IMR-90 (cell line): Measurements from ENCODE around the gene MATN3. TPM values are rescaled to one million over a fixed set of nuclear protein-coding genes. Genes with fewer than 3 reads are reported as not detected.

Experiments
- ATAC-seq: fragments of 200-7000 bp; cut with Tn5 transposase; 2 replicates; pipeline ENCODE4 v1.9.1; 2020; ENCODE audit warnings: low read depth, mild to moderate bottlenecking, moderate library complexity
- BruUV-seq: library from RNA; stranded (reverse); fragments of 400-500 nt; replicated peaks from 2 replicates; lab custom pipeline; 2021; lab: Mats Ljungman, UMichigan
- CTCF ChIA-PET: fragments of 300-600 bp; formaldehyde crosslinking; extraction: SDS; loops from one replicate; lab custom pipeline; 2021; ENCODE audit warnings: antibody characterized with exemption; lab: Yijun Ruan, JAX
- POLR2A ChIA-PET: fragments of 300-600 bp; sonication (Branson Sonifier 250); formaldehyde crosslinking; loops from one replicate; lab custom pipeline; 2022; ENCODE audit warnings: antibody characterized with exemption; ENCODE audit not compliant: unreplicated experiment; lab: Charles Lee
- DNase-seq: peaks from one replicate; pipeline ENCODE4 v3.0.0; 2013
- H2AFZ ChIP-seq: replicated peaks from 2 replicates; pipeline ENCODE3; 2013; ENCODE audit warnings: low read length, mild to moderate bottlenecking; ENCODE audit not compliant: poor library complexity
- H2AK5ac ChIP-seq: 2 replicates; pipeline ENCODE4 v1.6.1; 2013; ENCODE audit warnings: low read depth, low read length, inconsistent platforms
- H2AK9ac ChIP-seq: replicated peaks from 2 replicates; pipeline ENCODE3; 2013; ENCODE audit warnings: mild to moderate bottlenecking, low read depth, low read length, moderate library complexity; ENCODE audit not compliant: poor library complexity
- H2BK120ac ChIP-seq: 2 replicates; pipeline ENCODE4 v1.6.1; 2013; ENCODE audit warnings: low read depth, low read length, inconsistent platforms
- H2BK15ac ChIP-seq: 3 replicates; pipeline ENCODE4 v1.6.1; 2013; ENCODE audit warnings: low read depth, low read length, inconsistent platforms
- H2BK20ac ChIP-seq: 2 replicates; pipeline ENCODE4 v1.6.1; 2013; ENCODE audit warnings: low read depth, mild to moderate bottlenecking, inconsistent platforms, low read length, moderate library complexity
- H2BK5ac ChIP-seq: 2 replicates; pipeline ENCODE4 v1.6.1; 2013; ENCODE audit warnings: mild to moderate bottlenecking, low read depth, low read length, inconsistent platforms; ENCODE audit not compliant: poor library complexity, severe bottlenecking
- H3K14ac ChIP-seq: replicated peaks from 2 replicates; pipeline ENCODE4 v1.6.1; 2013; ENCODE audit warnings: low read depth, low read length, inconsistent platforms
- H3K18ac ChIP-seq: 2 replicates; pipeline ENCODE4 v1.6.1; 2013; ENCODE audit warnings: low read depth, low read length, control low read depth
- H3K23ac ChIP-seq: 2 replicates; pipeline ENCODE4 v1.6.1; 2013; ENCODE audit warnings: low read depth, low read length, inconsistent platforms
- H3K27ac ChIP-seq: 2 replicates; pipeline ENCODE4 v1.5.1; 2013; ENCODE audit warnings: mild to moderate bottlenecking, control low read depth, low read length; ENCODE audit not compliant: insufficient read depth
- H3K27me3 ChIP-seq: 2 replicates; pipeline ENCODE4 v1.6.1; 2013; ENCODE audit warnings: low read length; ENCODE audit not compliant: control insufficient read depth, insufficient read depth
- H3K36me3 ChIP-seq: 2 replicates; pipeline ENCODE4 v1.6.1; 2013; ENCODE audit warnings: low read length, mixed read lengths; ENCODE audit not compliant: control insufficient read depth, insufficient read depth
- H3K4ac ChIP-seq: 2 replicates; pipeline ENCODE4 v1.6.1; 2013; ENCODE audit warnings: low read depth, low read length, inconsistent platforms
- H3K4me1 ChIP-seq: 2 replicates; pipeline ENCODE4 v1.6.1; 2013; ENCODE audit warnings: low read length, mixed read lengths; ENCODE audit not compliant: control insufficient read depth, insufficient read depth
- H3K4me2 ChIP-seq: 2 replicates; pipeline ENCODE4 v1.6.1; 2013; ENCODE audit warnings: low read depth, mild to moderate bottlenecking, control low read depth, low read length, moderate library complexity
- H3K4me3 ChIP-seq: 2 replicates; pipeline ENCODE4 v1.5.1; 2013; ENCODE audit warnings: low read depth, mild to moderate bottlenecking, control low read depth, low read length, moderate library complexity; ENCODE audit not compliant: insufficient read depth
- H3K56ac ChIP-seq: 2 replicates; pipeline ENCODE4 v1.6.1; 2013; ENCODE audit warnings: low read length, inconsistent platforms; ENCODE audit not compliant: insufficient read depth; ENCODE audit errors: extremely low read depth
- H3K79me1 ChIP-seq, 2 experiments: 2 replicates each; pipeline ENCODE4 v1.6.1; 2013; ENCODE audit warnings: low read length in 2 of 2, inconsistent platforms in 1 of 2, low read depth in 1 of 2
- H3K9ac ChIP-seq: 2 replicates; pipeline ENCODE4 v1.6.1; 2013; ENCODE audit warnings: low read depth, low read length, control low read depth
- H3K9me1 ChIP-seq: 2 replicates; pipeline ENCODE4 v1.6.1; 2013; ENCODE audit warnings: low read length, inconsistent platforms; ENCODE audit not compliant: insufficient read depth
- H3K9me3 ChIP-seq: 2 replicates; pipeline ENCODE4 v1.6.1; 2013; ENCODE audit warnings: low read length; ENCODE audit not compliant: control insufficient read depth, insufficient read depth
- H4K20me1 ChIP-seq: 2 replicates; pipeline ENCODE4 v1.6.1; 2013; ENCODE audit warnings: low read length, inconsistent platforms; ENCODE audit not compliant: insufficient read depth
- H4K5ac ChIP-seq: 2 replicates; pipeline ENCODE4 v1.6.1; 2013; ENCODE audit warnings: mild to moderate bottlenecking, low read depth, low read length, control low read depth
- H4K8ac ChIP-seq, 2 experiments: 2 replicates each; pipeline ENCODE4 v1.6.1; 2013; ENCODE audit warnings: low read depth in 2 of 2, low read length in 2 of 2, control low read depth in 1 of 2, inconsistent platforms in 1 of 2
- H4K91ac ChIP-seq: 2 replicates; pipeline ENCODE4 v1.6.1; 2013; ENCODE audit warnings: low read depth, low read length, inconsistent platforms; ENCODE audit not compliant: insufficient read depth
- BHLHE40 ChIP-seq: fragments of 150-350 bp; IDR thresholded peaks from 2 replicates; pipeline ENCODE4 v1.6.1; 2016; ENCODE audit warnings: mild to moderate bottlenecking, low read depth, low read length
- CEBPB ChIP-seq: IDR thresholded peaks from 2 replicates; pipeline ENCODE4 v1.6.1; 2012; ENCODE audit warnings: low read depth, low read length, improper control_type of control experiment
- CHD1 ChIP-seq: IDR thresholded peaks from 2 replicates; pipeline ENCODE4 v1.6.1; 2012; ENCODE audit warnings: low read depth, low read length, improper control_type of control experiment
- FOS ChIP-seq: fragments of 150-350 bp; IDR thresholded peaks from 2 replicates; pipeline ENCODE4 v1.6.1; 2016; ENCODE audit warnings: low read depth, low read length
- MAFK ChIP-seq: IDR thresholded peaks from 2 replicates; pipeline ENCODE4 v1.6.1; 2012; ENCODE audit warnings: low read depth, low read length, improper control_type of control experiment
- MAZ ChIP-seq: IDR thresholded peaks from 2 replicates; pipeline ENCODE4 v1.6.1; 2012; ENCODE audit warnings: low read depth, mild to moderate bottlenecking, low read length, improper control_type of control experiment, moderate library complexity, borderline replicate concordance
- MXI1 ChIP-seq: IDR thresholded peaks from 2 replicates; pipeline ENCODE4 v1.6.1; 2012; ENCODE audit warnings: low read depth, mild to moderate bottlenecking, low read length, moderate library complexity, borderline replicate concordance
- NFE2L2 ChIP-seq: fragments of 150-350 bp; IDR thresholded peaks from 2 replicates; pipeline ENCODE4 v1.6.1; 2016; ENCODE audit warnings: low read depth, mild to moderate bottlenecking, low read length
- POLR2A ChIP-seq: IDR thresholded peaks from 2 replicates; pipeline ENCODE4 v1.6.1; 2012; ENCODE audit warnings: mild to moderate bottlenecking, low read depth, low read length
- RAD21 ChIP-seq: IDR thresholded peaks from 2 replicates; pipeline ENCODE4 v1.6.1; 2012; ENCODE audit warnings: low read length, improper control_type of control experiment
- RCOR1 ChIP-seq: IDR thresholded peaks from 2 replicates; pipeline ENCODE4 v1.6.1; 2012; ENCODE audit warnings: mild to moderate bottlenecking, low read length, improper control_type of control experiment; ENCODE audit not compliant: insufficient replicate concordance
- RFX5 ChIP-seq: IDR thresholded peaks from 2 replicates; pipeline ENCODE4 v1.8.0; 2012; ENCODE audit warnings: low read depth, mild to moderate bottlenecking, low read length, moderate library complexity
- SMC3 ChIP-seq: fragments of 150-350 bp; IDR thresholded peaks from 2 replicates; pipeline ENCODE4 v1.6.1; 2016; ENCODE audit warnings: low read depth, mild to moderate bottlenecking, antibody characterized with exemption, low read length, moderate library complexity
- WGBS, 2 experiments: methylation state at CpG; one replicate each; pipeline versions ENCODE4 v1.1.5 to v1.1.7; 2013; ENCODE audit warnings: missing lambda C conversion rate in 2 of 2; ENCODE audit not compliant: insufficient read length in 1 of 2; ENCODE audit errors: extremely low coverage in 2 of 2; 5-methylcytosine and 5-hydroxymethylcytosine counted together
- dilution Hi-C: fragments of 300-500 bp; cut with HindIII; formaldehyde crosslinking; loops from one replicate; pipeline ENCODE4 v1.14.3; 2018; ENCODE audit warnings: low sequenced_read_pairs; ENCODE audit not compliant: unreplicated experiment
- in situ Hi-C: fragments of 300-500 bp; cut with MboI; formaldehyde crosslinking; loops from 3 replicates; pipeline ENCODE4 v1.14.3; 2019; ENCODE audit warnings: low sequenced_read_pairs, inconsistent platforms, mixed read lengths
- intact Hi-C: fragments of 100-400 bp; cut with micrococcal nuclease; formaldehyde crosslinking; loops from 2 replicates; pipeline ENCODE4 v1.10.0; 2022
- polyA plus RNA-seq, 3 experiments: library from polyadenylated mRNA; depleted of rRNA; stranded (reverse); fragments of >200 nt; gene quantifications; 2 replicates each; pipeline ENCODE4 v1.2.3, GENCODE V29; 2012; ENCODE audit warnings: low replicate concordance in 1 of 3
- total RNA-seq: library from RNA; depleted of rRNA; stranded (reverse); fragments of >200 nt; gene quantifications from 2 replicates; pipeline ENCODE4 v1.2.3, GENCODE V29; 2012
- TF ChIP-seq, protein P1 (sequence below): fragments of 150-350 bp; IDR thresholded peaks from 2 replicates; pipeline ENCODE4 v1.6.1; 2017; ENCODE audit warnings: mild to moderate bottlenecking, antibody characterized with exemption, low read length, low read depth
- TF ChIP-seq, protein P2 (sequence below): conservative IDR thresholded peaks from 2 replicates; pipeline ENCODE4 v1.5.1; 2012; ENCODE audit warnings: mild to moderate bottlenecking, low read depth, low read length, improper control_type of control experiment
- TF ChIP-seq, protein P3 (sequence below): fragments of 150-350 bp; IDR thresholded peaks from 2 replicates; pipeline ENCODE4 v1.6.1; 2016; ENCODE audit warnings: low read depth, mild to moderate bottlenecking, low read length, moderate library complexity, borderline replicate concordance

Gene MATN3
- total and polyA plus RNA-seq, 2 of the 4 experiments (the other 2 are of a cell fraction), result 0.90 to 3.0 TPM

DNA sequence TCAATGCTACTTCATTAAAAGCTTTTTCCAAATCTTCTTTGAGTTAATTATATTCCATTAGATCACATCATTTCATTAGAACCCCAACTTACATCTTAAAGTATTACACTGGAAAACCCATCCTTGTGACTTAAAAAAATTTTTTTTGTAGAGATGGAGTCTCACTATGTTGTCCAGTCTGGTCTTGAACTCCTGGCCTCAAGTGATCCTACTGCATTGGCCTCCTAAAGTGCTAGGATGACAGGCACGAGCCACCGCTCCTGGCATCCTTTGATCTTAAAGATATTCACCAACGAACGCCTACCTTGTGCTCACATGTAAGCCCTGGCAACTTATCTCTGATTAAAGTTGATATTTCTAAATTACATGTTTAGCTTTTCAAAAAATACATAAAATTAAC lies 32.3 kb upstream of the MATN3 start:
- BruUV-seq, result no TSS peak
- Histone ChIP-seq H3K4me3 (no peak overlapping the region), H2BK120ac (no peak overlapping the region), H2AFZ (no peak overlapping the region), H3K27ac (no peak overlapping the region), H3K9me3 (no peaks in the 10 kb centered on the region), H3K79me1 (peaks cover 10 to 81% of the 10 kb centered on the region in 2 experiments; a peak in 3 of 4 replicates), H3K18ac (no peak overlapping the region), H3K56ac (no peak overlapping the region), H3K9me1 (peaks cover 10% of the 10 kb centered on the region), H4K20me1 (peaks cover 89% of the 10 kb centered on the region), H4K91ac (no peak overlapping the region), H2BK5ac (no peak overlapping the region), H3K4me1 (peaks cover 4% of the 10 kb centered on the region), H2BK15ac (no peak overlapping the region), H4K5ac (no peak overlapping the region), H3K36me3 (peaks cover 15% of the 10 kb centered on the region), H3K4ac (no peak overlapping the region), H3K23ac (no peak overlapping the region), H3K14ac (no peak overlapping the region), H3K9ac (no peak overlapping the region), H3K4me2 (peak overlapping the region; percentile 16; the same call in 1 of the 2 replicates), H2AK9ac (no peak overlapping the region), H3K27me3 (no peaks in the 10 kb centered on the region), H2BK20ac (no peak overlapping the region), H2AK5ac (no peak overlapping the region), H4K8ac (no peak overlapping the region)
- no peak for ATAC-seq
- no peak for DNase-seq
- intact Hi-C loops, result loop anchor here (5.0 kb wide), 1 partner anchor 87 kb away; no protein-coding TSS in a partner anchor
- TF ChIP-seq SMC3 (no peak), POLR2A (no peak), MAFK (no peak), MAZ (no peak), NFE2L2 (no peak), RAD21 (no peak), MXI1 (no peak), RCOR1 (no peak), CEBPB (no peak), BHLHE40 (no peak), CHD1 (no peak), FOS (no peak), RFX5 (no peak)
- TF ChIP-seq, protein P1, sequence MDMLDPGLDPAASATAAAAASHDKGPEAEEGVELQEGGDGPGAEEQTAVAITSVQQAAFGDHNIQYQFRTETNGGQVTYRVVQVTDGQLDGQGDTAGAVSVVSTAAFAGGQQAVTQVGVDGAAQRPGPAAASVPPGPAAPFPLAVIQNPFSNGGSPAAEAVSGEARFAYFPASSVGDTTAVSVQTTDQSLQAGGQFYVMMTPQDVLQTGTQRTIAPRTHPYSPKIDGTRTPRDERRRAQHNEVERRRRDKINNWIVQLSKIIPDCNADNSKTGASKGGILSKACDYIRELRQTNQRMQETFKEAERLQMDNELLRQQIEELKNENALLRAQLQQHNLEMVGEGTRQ, result no peak
- TF ChIP-seq, protein P2, sequence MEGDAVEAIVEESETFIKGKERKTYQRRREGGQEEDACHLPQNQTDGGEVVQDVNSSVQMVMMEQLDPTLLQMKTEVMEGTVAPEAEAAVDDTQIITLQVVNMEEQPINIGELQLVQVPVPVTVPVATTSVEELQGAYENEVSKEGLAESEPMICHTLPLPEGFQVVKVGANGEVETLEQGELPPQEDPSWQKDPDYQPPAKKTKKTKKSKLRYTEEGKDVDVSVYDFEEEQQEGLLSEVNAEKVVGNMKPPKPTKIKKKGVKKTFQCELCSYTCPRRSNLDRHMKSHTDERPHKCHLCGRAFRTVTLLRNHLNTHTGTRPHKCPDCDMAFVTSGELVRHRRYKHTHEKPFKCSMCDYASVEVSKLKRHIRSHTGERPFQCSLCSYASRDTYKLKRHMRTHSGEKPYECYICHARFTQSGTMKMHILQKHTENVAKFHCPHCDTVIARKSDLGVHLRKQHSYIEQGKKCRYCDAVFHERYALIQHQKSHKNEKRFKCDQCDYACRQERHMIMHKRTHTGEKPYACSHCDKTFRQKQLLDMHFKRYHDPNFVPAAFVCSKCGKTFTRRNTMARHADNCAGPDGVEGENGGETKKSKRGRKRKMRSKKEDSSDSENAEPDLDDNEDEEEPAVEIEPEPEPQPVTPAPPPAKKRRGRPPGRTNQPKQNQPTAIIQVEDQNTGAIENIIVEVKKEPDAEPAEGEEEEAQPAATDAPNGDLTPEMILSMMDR, result no peak
- TF ChIP-seq, protein P3, sequence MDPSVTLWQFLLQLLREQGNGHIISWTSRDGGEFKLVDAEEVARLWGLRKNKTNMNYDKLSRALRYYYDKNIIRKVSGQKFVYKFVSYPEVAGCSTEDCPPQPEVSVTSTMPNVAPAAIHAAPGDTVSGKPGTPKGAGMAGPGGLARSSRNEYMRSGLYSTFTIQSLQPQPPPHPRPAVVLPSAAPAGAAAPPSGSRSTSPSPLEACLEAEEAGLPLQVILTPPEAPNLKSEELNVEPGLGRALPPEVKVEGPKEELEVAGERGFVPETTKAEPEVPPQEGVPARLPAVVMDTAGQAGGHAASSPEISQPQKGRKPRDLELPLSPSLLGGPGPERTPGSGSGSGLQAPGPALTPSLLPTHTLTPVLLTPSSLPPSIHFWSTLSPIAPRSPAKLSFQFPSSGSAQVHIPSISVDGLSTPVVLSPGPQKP, result no peak
- dilution Hi-C loops, result no loop called here
- in situ Hi-C loops, result no loop called here
- WGBS, 2 experiments, result 100% methylated on average over 2 of the region's 4 CpGs; no CpG with 5 or more reads in 1 of the 2 experiments
- ChIA-PET CTCF (no interaction called here), POLR2A (no interaction called here)
